Choroid plexus epithelial cell (primary cell): ENCODE measurements around the gene TXNL4B.

Experiments
- DNase-seq: peaks from one replicate; pipeline ENCODE4 v3.0.0-alpha.2; 2010; ENCODE audit warnings: low read depth
- H3K4me3 ChIP-seq: 2 replicates; pipeline ENCODE4 v1.5.1; 2011; ENCODE audit warnings: low read depth, mild to moderate bottlenecking, control low read depth, low read length, moderate library complexity
- CTCF ChIP-seq: conservative IDR thresholded peaks from 2 replicates; pipeline ENCODE4 v1.5.1; 2011; ENCODE audit warnings: low read depth, mild to moderate bottlenecking, control low read depth, inconsistent platforms, low read length, moderate library complexity

The TXNL4B gene

GRCh38 chr16:72093448-72094265 is at the start of gene TXNL4B, which contains the start of gene DHX38:
TXNL4B (minus strand) TSS chr16:72093620; CDS start chr16:72090749, 2,871 bp downstream.
DHX38 (plus strand) TSS chr16:72093847; CDS start chr16:72096158, 2,311 bp downstream.
- peak within 1 kb of the TSS; percentile 93 for H3K4me3 ChIP-seq
- TF ChIP-seq CTCF = no peak
- peak; percentile 100 for DNase-seq

GRCh38 chr16:72142476-72142875 is 49.1 kb upstream of the TXNL4B start:
- H3K4me3 ChIP-seq = no peak overlapping the region
- DNase-seq = no peak
- TF ChIP-seq CTCF = no peak

- no peak for TF ChIP-seq CTCF
These were observed 46.5 kb upstream of the TXNL4B start for GRCh38 chr16:72139908-72140307.

GRCh38 chr16:72138064-72138572 is 44.7 kb upstream of the TXNL4B start:
- DNase-seq = no peak
- TF ChIP-seq CTCF = no peak

More at GRCh38 chr16:72139908-72140307, 46.5 kb upstream of the TXNL4B start:
- H3K4me3 ChIP-seq = no peak overlapping the region
- DNase-seq = no peak

GRCh38 chr16:72137380-72138063 is 44.1 kb upstream of the TXNL4B start:
- DNase-seq = no peak
- H3K4me3 ChIP-seq = no peak overlapping the region
- no peak for TF ChIP-seq CTCF

More at GRCh38 chr16:72138064-72138572, 44.7 kb upstream of the TXNL4B start:
- no peak overlapping the region for H3K4me3 ChIP-seq

- no peak for DNase-seq
- no peak for TF ChIP-seq CTCF
- no peak overlapping the region for H3K4me3 ChIP-seq
These were observed 41.1 kb upstream of the TXNL4B start for GRCh38 chr16:72134507-72134906.
